ENCODE results near the gene RIPPLY3. TPM values are rescaled to one million over a fixed set of nuclear protein-coding genes. Genes with fewer than 3 reads are reported as not detected.
A peak's percentile ranks its signal among the peaks of the same experiment; 100 is the strongest.
"Not testable (repeated sequence)": the region's sequence is repeated elsewhere in the genome, so short reads cannot be mapped to it uniquely, and the experiment has no call there.

The RIPPLY3 gene
- total and polyA plus RNA-seq, 2 donors (not counting 3 experiments of a cell fraction or from before 2014, with no cell fraction given) = 0.03 TPM; not detected in 1

DNA sequence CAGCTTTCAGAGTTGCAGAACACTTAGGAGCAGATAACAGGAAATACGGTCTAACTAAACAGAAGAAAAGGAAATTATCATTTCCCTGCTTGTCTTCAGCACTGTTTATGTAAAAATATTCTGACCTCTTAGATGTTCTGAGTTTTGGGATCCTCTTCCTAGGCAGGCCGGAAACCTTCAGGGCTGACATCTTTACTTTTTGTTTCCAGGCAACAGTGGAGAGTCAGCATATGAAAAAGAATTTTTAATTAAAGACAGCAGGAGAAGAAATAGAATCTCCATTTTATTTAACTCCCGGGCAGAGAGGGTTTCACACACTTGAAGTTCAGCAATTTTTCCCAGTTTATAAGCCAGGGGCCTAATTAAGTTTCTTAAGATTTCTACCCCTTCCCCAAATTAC is 5.1 kb upstream of the RIPPLY3 start:
- H2AFZ ChIP-seq (ENCODE audit: low read depth, low read length) = no peak overlapping the region
- intact Hi-C loops (cut with micrococcal nuclease) = no loop called here

DNA sequence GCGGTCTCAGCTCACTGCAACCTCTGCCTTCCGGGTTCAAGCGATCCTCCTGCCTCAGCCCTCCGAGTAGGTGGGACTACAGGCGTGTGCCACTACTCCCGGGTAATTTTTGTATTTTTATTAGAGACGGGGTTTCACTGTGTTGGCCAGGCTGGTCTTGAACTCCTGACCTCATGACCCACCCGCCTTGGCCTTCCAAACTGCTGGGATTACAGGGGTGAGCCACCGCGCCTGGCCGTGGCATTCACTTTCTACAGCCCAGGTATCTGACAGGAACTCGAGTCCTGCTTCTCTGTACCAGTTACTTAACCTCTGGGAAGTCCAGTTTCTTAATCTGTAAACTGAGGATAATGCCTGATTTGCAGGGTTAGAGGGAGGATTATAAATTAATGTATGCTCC is 3.7 kb upstream of the RIPPLY3 start:
- H3K79me2 ChIP-seq (ENCODE audit: control insufficient read depth, insufficient read depth, low read length); H3K36me3 ChIP-seq (ENCODE audit: control insufficient read depth in 2 of 2, extremely low read depth in 1 of 2, insufficient read depth in 2 of 2, low read length in 2 of 2); DNase-seq (ENCODE audit: low read depth, low spot score); H3K9me1 ChIP-seq (replicated peaks; ENCODE audit: control insufficient read depth, extremely low read depth, insufficient read depth, low read length); H3K4me1 ChIP-seq (ENCODE audit: control insufficient read depth, extremely low read depth, insufficient read depth, low read length); H3K4me2 ChIP-seq (ENCODE audit: insufficient read depth, low read length); BruUV-seq (replicated peaks); H3K27ac ChIP-seq (ENCODE audit: insufficient read depth, low read depth, low read length); dilution Hi-C loops (cut with MboI; ENCODE audit: extremely low pct_ligation_motif_present, low sequenced_read_pairs); FAIRE-seq; H2AFZ ChIP-seq (ENCODE audit: low read depth, low read length); H3K9me3 ChIP-seq (replicated peaks; ENCODE audit: control insufficient read depth, insufficient read depth, low read length); H4K20me1 ChIP-seq (replicated peaks; ENCODE audit: control insufficient read depth, extremely low read depth, insufficient read depth, low read length); intact Hi-C loops (cut with micrococcal nuclease); H3K9ac ChIP-seq (replicated peaks; ENCODE audit: extremely low read depth, insufficient read depth, low read length); H3K4me3 ChIP-seq (replicated peaks in 1 of 3; ENCODE audit: insufficient read depth in 1 of 3, low read depth in 1 of 3, low read length in 3 of 3): not testable (repeated sequence)
- CTCF ChIA-PET = interaction anchor here (1.3 to 4.8 kb wide), 5 partner anchors 11 to 26 kb away, joined by 3 to 27 read pairs (median 4); no protein-coding TSS in a partner anchor
- H3K27me3 ChIP-seq (ENCODE audit: control insufficient read depth in 2 of 2, insufficient read depth in 2 of 2, low read length in 2 of 2) = peaks cover 21 to 22% of the 10 kb centered on the region in 2 experiments
- POLR2A ChIA-PET = interaction anchor here (0.6 kb wide), 1 partner anchor 23 kb away, joined by 5 read pairs; no protein-coding TSS in a partner anchor

More for the DNA sequence above, 5.1 kb upstream of the RIPPLY3 start:
- peaks cover 3% of the 10 kb centered on the region for H3K4me1 ChIP-seq (ENCODE audit: control insufficient read depth, extremely low read depth, insufficient read depth, low read length)
- dilution Hi-C loops (cut with MboI; ENCODE audit: extremely low pct_ligation_motif_present, low sequenced_read_pairs) = no loop called here
- no peaks in the 10 kb centered on the region for H3K36me3 ChIP-seq (ENCODE audit: control insufficient read depth in 2 of 2, extremely low read depth in 1 of 2, insufficient read depth in 2 of 2, low read length in 2 of 2)
- H3K9me1 ChIP-seq (replicated peaks; ENCODE audit: control insufficient read depth, extremely low read depth, insufficient read depth, low read length) = no peaks in the 10 kb centered on the region
- no peaks in the 10 kb centered on the region for H3K9me3 ChIP-seq (replicated peaks; ENCODE audit: control insufficient read depth, insufficient read depth, low read length)
- DNase-seq (ENCODE audit: low read depth, low spot score) = no peak
- H4K20me1 ChIP-seq (replicated peaks; ENCODE audit: control insufficient read depth, extremely low read depth, insufficient read depth, low read length) = no peaks in the 10 kb centered on the region
- BruUV-seq (replicated peaks) = no TSS peak
- peaks cover 11 to 16% of the 10 kb centered on the region in 2 experiments for H3K27me3 ChIP-seq (ENCODE audit: control insufficient read depth in 2 of 2, insufficient read depth in 2 of 2, low read length in 2 of 2)
- no peak overlapping the region for H3K27ac ChIP-seq (ENCODE audit: insufficient read depth, low read depth, low read length)
- H3K4me2 ChIP-seq (ENCODE audit: insufficient read depth, low read length) = no peak overlapping the region
- H3K79me2 ChIP-seq (ENCODE audit: control insufficient read depth, insufficient read depth, low read length) = no peaks in the 10 kb centered on the region
- CTCF ChIA-PET = interaction anchor here (1.3 to 4.8 kb wide), 5 partner anchors 9 to 24 kb away, joined by 3 to 27 read pairs (median 5); no protein-coding TSS in a partner anchor
- no peak for FAIRE-seq
- no peak overlapping the region for H3K4me3 ChIP-seq (replicated peaks in 1 of 3; ENCODE audit: insufficient read depth in 1 of 3, low read depth in 1 of 3, low read length in 3 of 3)
- no peak for TF ChIP-seq FOS (IDR thresholded peaks at IDR 0.05; ENCODE audit: borderline replicate concordance, insufficient read depth, low read length)
- TF ChIP-seq, protein P1, sequence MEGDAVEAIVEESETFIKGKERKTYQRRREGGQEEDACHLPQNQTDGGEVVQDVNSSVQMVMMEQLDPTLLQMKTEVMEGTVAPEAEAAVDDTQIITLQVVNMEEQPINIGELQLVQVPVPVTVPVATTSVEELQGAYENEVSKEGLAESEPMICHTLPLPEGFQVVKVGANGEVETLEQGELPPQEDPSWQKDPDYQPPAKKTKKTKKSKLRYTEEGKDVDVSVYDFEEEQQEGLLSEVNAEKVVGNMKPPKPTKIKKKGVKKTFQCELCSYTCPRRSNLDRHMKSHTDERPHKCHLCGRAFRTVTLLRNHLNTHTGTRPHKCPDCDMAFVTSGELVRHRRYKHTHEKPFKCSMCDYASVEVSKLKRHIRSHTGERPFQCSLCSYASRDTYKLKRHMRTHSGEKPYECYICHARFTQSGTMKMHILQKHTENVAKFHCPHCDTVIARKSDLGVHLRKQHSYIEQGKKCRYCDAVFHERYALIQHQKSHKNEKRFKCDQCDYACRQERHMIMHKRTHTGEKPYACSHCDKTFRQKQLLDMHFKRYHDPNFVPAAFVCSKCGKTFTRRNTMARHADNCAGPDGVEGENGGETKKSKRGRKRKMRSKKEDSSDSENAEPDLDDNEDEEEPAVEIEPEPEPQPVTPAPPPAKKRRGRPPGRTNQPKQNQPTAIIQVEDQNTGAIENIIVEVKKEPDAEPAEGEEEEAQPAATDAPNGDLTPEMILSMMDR (IDR thresholded peaks at IDR 0.05; ENCODE audit: extremely low read depth in 1 of 2, insufficient read depth in 1 of 2, low read depth in 1 of 2, low read length in 2 of 2) = no peak
- no peak for TF ChIP-seq EZH2 (IDR thresholded peaks at IDR 0.05; ENCODE audit: borderline replicate concordance, low read depth, low read length, severe bottlenecking)
- TF ChIP-seq POLR2AphosphoS5 (IDR thresholded peaks at IDR 0.05; ENCODE audit: insufficient read depth, low read depth, low read length) = no peak
- TF ChIP-seq POLR2A (IDR thresholded peaks at IDR 0.05; ENCODE audit: low read depth, low read length) = no peak
- no peak for TF ChIP-seq MYC (IDR thresholded peaks at IDR 0.05; ENCODE audit: low read depth, low read length)
- no peak for TF ChIP-seq JUN (IDR thresholded peaks at IDR 0.05; ENCODE audit: borderline replicate concordance, insufficient read depth, insufficient read length, low read depth)
- TF ChIP-seq, protein P2, sequence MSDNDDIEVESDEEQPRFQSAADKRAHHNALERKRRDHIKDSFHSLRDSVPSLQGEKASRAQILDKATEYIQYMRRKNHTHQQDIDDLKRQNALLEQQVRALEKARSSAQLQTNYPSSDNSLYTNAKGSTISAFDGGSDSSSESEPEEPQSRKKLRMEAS (IDR thresholded peaks at IDR 0.05; ENCODE audit: insufficient read depth, insufficient read length) = no peak
- POLR2A ChIA-PET = no interaction called here
- peak overlapping the region; percentile 3 for H3K9ac ChIP-seq (replicated peaks; ENCODE audit: extremely low read depth, insufficient read depth, low read length)

DNA sequence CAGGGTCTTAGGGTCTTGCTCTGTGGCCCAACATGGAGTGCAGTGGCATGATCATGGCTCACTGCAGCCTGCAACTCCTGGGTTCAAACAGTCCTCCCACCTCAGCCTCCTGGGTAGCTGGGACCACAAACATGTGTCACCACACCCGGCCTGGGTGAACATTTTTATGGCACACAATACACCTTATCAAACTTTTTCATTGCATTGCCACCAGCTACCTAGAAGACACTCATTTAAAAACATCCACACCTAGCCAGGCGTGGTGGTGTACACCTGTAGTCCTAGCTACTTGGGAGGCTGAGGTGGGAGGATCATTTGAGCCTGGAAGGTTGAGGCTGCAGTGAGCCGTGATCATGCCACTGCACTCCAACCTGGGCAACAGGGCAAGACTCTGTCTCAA is 2.6 kb upstream of the RIPPLY3 start:
- H3K9me1 ChIP-seq (replicated peaks; ENCODE audit: control insufficient read depth, extremely low read depth, insufficient read depth, low read length); DNase-seq (ENCODE audit: low read depth, low spot score); POLR2A ChIA-PET; H2AFZ ChIP-seq (ENCODE audit: low read depth, low read length); dilution Hi-C loops (cut with MboI; ENCODE audit: extremely low pct_ligation_motif_present, low sequenced_read_pairs); H3K36me3 ChIP-seq (ENCODE audit: control insufficient read depth in 2 of 2, extremely low read depth in 1 of 2, insufficient read depth in 2 of 2, low read length in 2 of 2); H3K4me2 ChIP-seq (ENCODE audit: insufficient read depth, low read length); H3K79me2 ChIP-seq (ENCODE audit: control insufficient read depth, insufficient read depth, low read length); H3K27ac ChIP-seq (ENCODE audit: insufficient read depth, low read depth, low read length); H4K20me1 ChIP-seq (replicated peaks; ENCODE audit: control insufficient read depth, extremely low read depth, insufficient read depth, low read length); H3K4me3 ChIP-seq (replicated peaks in 1 of 3; ENCODE audit: insufficient read depth in 1 of 3, low read depth in 1 of 3, low read length in 3 of 3); H3K9ac ChIP-seq (replicated peaks; ENCODE audit: extremely low read depth, insufficient read depth, low read length); BruUV-seq (replicated peaks); intact Hi-C loops (cut with micrococcal nuclease); FAIRE-seq; H3K4me1 ChIP-seq (ENCODE audit: control insufficient read depth, extremely low read depth, insufficient read depth, low read length); H3K9me3 ChIP-seq (replicated peaks; ENCODE audit: control insufficient read depth, insufficient read depth, low read length); CTCF ChIA-PET: not testable (repeated sequence)
- peaks cover 24 to 30% of the 10 kb centered on the region in 2 experiments for H3K27me3 ChIP-seq (ENCODE audit: control insufficient read depth in 2 of 2, insufficient read depth in 2 of 2, low read length in 2 of 2)
